ENCODE measurements around the gene NDEL1.
A peak's percentile ranks its signal among the peaks of the same experiment; 100 is the strongest.

Gene NDEL1

GRCh38 chr17:8459107-8459506 is 23.4 kb downstream of the NDEL1 start:
- DNase-seq: no peak

- DNase-seq: no peak
These were observed 24.1 kb downstream of the NDEL1 start for GRCh38 chr17:8459831-8460230.

GRCh38 chr17:8462564-8462963 is 26.9 kb downstream of the NDEL1 start:
- no peak for DNase-seq

- no peak for DNase-seq
These were observed 27.4 kb downstream of the NDEL1 start for GRCh38 chr17:8463099-8463498.

GRCh38 chr17:8464941-8465340 is 29.3 kb downstream of the NDEL1 start:
- DNase-seq: no peak

GRCh38 chr17:8465356-8465755 is 29.7 kb downstream of the NDEL1 start:
- DNase-seq: no peak

- no peak for DNase-seq
These were observed 30.1 kb downstream of the NDEL1 start for GRCh38 chr17:8465759-8466158.

GRCh38 chr17:8466456-8466855 is 30.8 kb downstream of the NDEL1 start:
- DNase-seq: no peak

GRCh38 chr17:8466873-8467272 is 31.2 kb downstream of the NDEL1 start:
- DNase-seq: no peak

GRCh38 chr17:8467527-8467926 is 31.8 kb downstream of the NDEL1 start:
- DNase-seq: no peak

GRCh38 chr17:8468127-8468526 is 32.4 kb downstream of the NDEL1 start:
- DNase-seq: peak; percentile 71

GRCh38 chr17:8468980-8469379 is 33.3 kb downstream of the NDEL1 start:
- DNase-seq: no peak

GRCh38 chr17:8469964-8470363 is 34.3 kb downstream of the NDEL1 start:
- DNase-seq: no peak

- DNase-seq: no peak
These were observed 34.9 kb downstream of the NDEL1 start for GRCh38 chr17:8470447-8471047.

- DNase-seq: no peak
These were observed 37.0 kb downstream of the NDEL1 start for GRCh38 chr17:8472663-8473062.

- no peak for DNase-seq
These were observed 37.9 kb downstream of the NDEL1 start for GRCh38 chr17:8473451-8474192.

GRCh38 chr17:8474826-8475225 is 39.1 kb downstream of the NDEL1 start:
- no peak for DNase-seq

GRCh38 chr17:8475227-8475626 is 39.5 kb downstream of the NDEL1 start:
- no peak for DNase-seq

- no peak for DNase-seq
These were observed 40.1 kb downstream of the NDEL1 start for GRCh38 chr17:8475781-8476180.

GRCh38 chr17:8476741-8477140 is 41.1 kb downstream of the NDEL1 start:
- DNase-seq: no peak

GRCh38 chr17:8477171-8477570 is 41.5 kb downstream of the NDEL1 start:
- DNase-seq: no peak

GRCh38 chr17:8477715-8478441 is 42.2 kb downstream of the NDEL1 start:
- DNase-seq: no peak

- DNase-seq: no peak
These were observed 43.8 kb downstream of the NDEL1 start for GRCh38 chr17:8479431-8479947.
